WTC11 (cell line): ENCODE measurements around the gene NLN.

Experiments used
- ATF1 ChIP-seq: sonication (generic); formaldehyde crosslinking; IDR thresholded peaks from 2 replicates; pipeline ENCODE4 v1.8.1; 2023; ENCODE audit warnings: mild to moderate bottlenecking, moderate library complexity, missing genetic modification reagents
- FOXK1 ChIP-seq: sonication (generic); formaldehyde crosslinking; IDR thresholded peaks from 2 replicates; pipeline ENCODE4 v1.8.0; 2022; ENCODE audit warnings: mild to moderate bottlenecking, moderate library complexity, missing genetic modification reagents
- GTF2I ChIP-seq: fragments of 250-450 bp; sonication (Bioruptor Pico); conservative IDR thresholded peaks from 2 replicates; pipeline ENCODE4 v1.4.0; 2021; ENCODE audit warnings: mild to moderate bottlenecking
- IRF2 ChIP-seq: sonication (generic); formaldehyde crosslinking; IDR thresholded peaks from 2 replicates; pipeline ENCODE4 v1.8.0; 2022; ENCODE audit warnings: low read depth, missing genetic modification reagents, borderline replicate concordance
- NFYB ChIP-seq: sonication (generic); formaldehyde crosslinking; conservative IDR thresholded peaks from 2 replicates; pipeline ENCODE4 v1.8.0; 2022; ENCODE audit warnings: low read depth, missing genetic modification reagents
- RELA ChIP-seq: sonication (generic); formaldehyde crosslinking; IDR thresholded peaks from 2 replicates; pipeline ENCODE4 v1.8.1; 2022; ENCODE audit warnings: missing genetic modification reagents, mild to moderate bottlenecking, borderline replicate concordance
- TP53 ChIP-seq: sonication (generic); formaldehyde crosslinking; IDR thresholded peaks from 2 replicates; pipeline ENCODE4 v1.8.1; 2023; ENCODE audit warnings: mild to moderate bottlenecking, missing genetic modification reagents
- TF ChIP-seq, protein P1 (sequence below): fragments of 200-600 bp; IDR thresholded peaks from 2 replicates; pipeline ENCODE4 v1.8.0; 2022; ENCODE audit warnings: antibody characterized with exemption
- TF ChIP-seq, protein P2 (sequence below): sonication (generic); formaldehyde crosslinking; conservative IDR thresholded peaks from 2 replicates; pipeline ENCODE4 v1.8.1; 2023; ENCODE audit warnings: mild to moderate bottlenecking, low read depth, missing genetic modification reagents, moderate library complexity
- TF ChIP-seq, protein P3 (sequence below): fragments of 250-450 bp; sonication (Bioruptor Pico); IDR thresholded peaks from 2 replicates; pipeline ENCODE4 v1.9.0; 2021; ENCODE audit warnings: mild to moderate bottlenecking

DNA sequence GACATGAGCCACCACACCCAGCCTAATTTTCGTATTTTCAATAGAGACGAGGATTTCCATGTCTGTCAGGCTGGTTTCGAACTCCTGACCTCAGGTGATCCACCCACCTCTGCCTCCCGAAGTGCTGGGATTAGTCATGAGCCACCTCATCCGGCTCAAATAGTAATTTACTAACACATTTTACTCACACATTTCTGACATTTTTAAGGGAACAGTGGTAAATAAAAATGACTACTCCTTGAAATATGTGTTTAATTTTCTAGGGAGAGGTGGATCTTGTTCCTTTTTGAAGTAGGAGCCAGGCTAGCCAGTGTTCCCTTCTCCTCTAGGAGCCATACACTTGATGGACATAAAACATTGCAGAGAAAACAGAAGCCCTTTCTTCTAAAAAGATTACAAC is 149.2 kb downstream of the NLN start:
- no peak for TF ChIP-seq GTF2I (CRISPR knock-in tag)
- no peak for TF ChIP-seq IRF2
- TF ChIP-seq NFYB (CRISPR knock-in tag) = no peak
- TF ChIP-seq FOXK1 (CRISPR knock-in tag) = no peak
- TF ChIP-seq, protein P1, sequence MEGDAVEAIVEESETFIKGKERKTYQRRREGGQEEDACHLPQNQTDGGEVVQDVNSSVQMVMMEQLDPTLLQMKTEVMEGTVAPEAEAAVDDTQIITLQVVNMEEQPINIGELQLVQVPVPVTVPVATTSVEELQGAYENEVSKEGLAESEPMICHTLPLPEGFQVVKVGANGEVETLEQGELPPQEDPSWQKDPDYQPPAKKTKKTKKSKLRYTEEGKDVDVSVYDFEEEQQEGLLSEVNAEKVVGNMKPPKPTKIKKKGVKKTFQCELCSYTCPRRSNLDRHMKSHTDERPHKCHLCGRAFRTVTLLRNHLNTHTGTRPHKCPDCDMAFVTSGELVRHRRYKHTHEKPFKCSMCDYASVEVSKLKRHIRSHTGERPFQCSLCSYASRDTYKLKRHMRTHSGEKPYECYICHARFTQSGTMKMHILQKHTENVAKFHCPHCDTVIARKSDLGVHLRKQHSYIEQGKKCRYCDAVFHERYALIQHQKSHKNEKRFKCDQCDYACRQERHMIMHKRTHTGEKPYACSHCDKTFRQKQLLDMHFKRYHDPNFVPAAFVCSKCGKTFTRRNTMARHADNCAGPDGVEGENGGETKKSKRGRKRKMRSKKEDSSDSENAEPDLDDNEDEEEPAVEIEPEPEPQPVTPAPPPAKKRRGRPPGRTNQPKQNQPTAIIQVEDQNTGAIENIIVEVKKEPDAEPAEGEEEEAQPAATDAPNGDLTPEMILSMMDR = no peak
- TF ChIP-seq RELA (CRISPR knock-in tag) = no peak
- TF ChIP-seq TP53 (CRISPR knock-in tag) = no peak
- TF ChIP-seq, protein P2, sequence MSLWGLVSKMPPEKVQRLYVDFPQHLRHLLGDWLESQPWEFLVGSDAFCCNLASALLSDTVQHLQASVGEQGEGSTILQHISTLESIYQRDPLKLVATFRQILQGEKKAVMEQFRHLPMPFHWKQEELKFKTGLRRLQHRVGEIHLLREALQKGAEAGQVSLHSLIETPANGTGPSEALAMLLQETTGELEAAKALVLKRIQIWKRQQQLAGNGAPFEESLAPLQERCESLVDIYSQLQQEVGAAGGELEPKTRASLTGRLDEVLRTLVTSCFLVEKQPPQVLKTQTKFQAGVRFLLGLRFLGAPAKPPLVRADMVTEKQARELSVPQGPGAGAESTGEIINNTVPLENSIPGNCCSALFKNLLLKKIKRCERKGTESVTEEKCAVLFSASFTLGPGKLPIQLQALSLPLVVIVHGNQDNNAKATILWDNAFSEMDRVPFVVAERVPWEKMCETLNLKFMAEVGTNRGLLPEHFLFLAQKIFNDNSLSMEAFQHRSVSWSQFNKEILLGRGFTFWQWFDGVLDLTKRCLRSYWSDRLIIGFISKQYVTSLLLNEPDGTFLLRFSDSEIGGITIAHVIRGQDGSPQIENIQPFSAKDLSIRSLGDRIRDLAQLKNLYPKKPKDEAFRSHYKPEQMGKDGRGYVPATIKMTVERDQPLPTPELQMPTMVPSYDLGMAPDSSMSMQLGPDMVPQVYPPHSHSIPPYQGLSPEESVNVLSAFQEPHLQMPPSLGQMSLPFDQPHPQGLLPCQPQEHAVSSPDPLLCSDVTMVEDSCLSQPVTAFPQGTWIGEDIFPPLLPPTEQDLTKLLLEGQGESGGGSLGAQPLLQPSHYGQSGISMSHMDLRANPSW (CRISPR knock-in tag) = no peak
- TF ChIP-seq, protein P3, sequence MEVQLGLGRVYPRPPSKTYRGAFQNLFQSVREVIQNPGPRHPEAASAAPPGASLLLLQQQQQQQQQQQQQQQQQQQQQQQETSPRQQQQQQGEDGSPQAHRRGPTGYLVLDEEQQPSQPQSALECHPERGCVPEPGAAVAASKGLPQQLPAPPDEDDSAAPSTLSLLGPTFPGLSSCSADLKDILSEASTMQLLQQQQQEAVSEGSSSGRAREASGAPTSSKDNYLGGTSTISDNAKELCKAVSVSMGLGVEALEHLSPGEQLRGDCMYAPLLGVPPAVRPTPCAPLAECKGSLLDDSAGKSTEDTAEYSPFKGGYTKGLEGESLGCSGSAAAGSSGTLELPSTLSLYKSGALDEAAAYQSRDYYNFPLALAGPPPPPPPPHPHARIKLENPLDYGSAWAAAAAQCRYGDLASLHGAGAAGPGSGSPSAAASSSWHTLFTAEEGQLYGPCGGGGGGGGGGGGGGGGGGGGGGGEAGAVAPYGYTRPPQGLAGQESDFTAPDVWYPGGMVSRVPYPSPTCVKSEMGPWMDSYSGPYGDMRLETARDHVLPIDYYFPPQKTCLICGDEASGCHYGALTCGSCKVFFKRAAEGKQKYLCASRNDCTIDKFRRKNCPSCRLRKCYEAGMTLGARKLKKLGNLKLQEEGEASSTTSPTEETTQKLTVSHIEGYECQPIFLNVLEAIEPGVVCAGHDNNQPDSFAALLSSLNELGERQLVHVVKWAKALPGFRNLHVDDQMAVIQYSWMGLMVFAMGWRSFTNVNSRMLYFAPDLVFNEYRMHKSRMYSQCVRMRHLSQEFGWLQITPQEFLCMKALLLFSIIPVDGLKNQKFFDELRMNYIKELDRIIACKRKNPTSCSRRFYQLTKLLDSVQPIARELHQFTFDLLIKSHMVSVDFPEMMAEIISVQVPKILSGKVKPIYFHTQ (CRISPR knock-in tag) = no peak
- no peak for TF ChIP-seq ATF1 (CRISPR knock-in tag)
